Measurements from ENCODE around the gene TNFRSF25. TPM values are rescaled to one million over a fixed set of nuclear protein-coding genes. Genes with fewer than 3 reads are reported as not detected.

TNFRSF25 gene
- polyA plus RNA-seq, 1 experiment: 3.3 TPM

GRCh38 chr1:6424000-6424565, 41.9 kb downstream of the TNFRSF25 start:
- ChIA-PET CTCF (interaction anchor here (1.1 to 3.1 kb wide), 12 partner anchors 8 to 71 kb away, joined by 3 to 25 read pairs (median 4); no protein-coding TSS in a partner anchor), POLR2A (no interaction called here)
- no peak for TF ChIP-seq CTCF (IDR thresholded peaks at IDR 0.05; ENCODE audit: insufficient read depth, low read depth, low read length)
- no peaks in the 10 kb centered on the region for H3K36me3 ChIP-seq (ENCODE audit: control insufficient read depth, insufficient read depth, low read length)
- H3K4me3 ChIP-seq (ENCODE audit: low read depth, low read length): no peak overlapping the region
- DNase-seq (ENCODE audit: low read depth): no peak
- H3K27me3 ChIP-seq (ENCODE audit: control insufficient read depth, insufficient read depth, low read length): peaks cover 49% of the 10 kb centered on the region

GRCh38 chr1:6423321-6423999, 42.5 kb downstream of the TNFRSF25 start:
- CTCF ChIA-PET: interaction anchor here (1.1 to 3.1 kb wide), 14 partner anchors 9 to 177 kb away, joined by 3 to 25 read pairs (median 4); no protein-coding TSS in a partner anchor
- Histone ChIP-seq H3K27me3 (ENCODE audit: control insufficient read depth, insufficient read depth, low read length) (peaks cover 53% of the 10 kb centered on the region), H3K4me3 (ENCODE audit: low read depth, low read length) (no peak overlapping the region), H3K36me3 (ENCODE audit: control insufficient read depth, insufficient read depth, low read length) (no peaks in the 10 kb centered on the region)
- DNase-seq (ENCODE audit: low read depth): no peak
- POLR2A ChIA-PET: no interaction called here
- peak; percentile 63 for TF ChIP-seq CTCF (IDR thresholded peaks at IDR 0.05; ENCODE audit: insufficient read depth, low read depth, low read length)

GRCh38 chr1:6421266-6421665, 44.7 kb downstream of the TNFRSF25 start:
- ChIA-PET CTCF (interaction anchor here (0.9 to 3.1 kb wide), 4 partner anchors 8 to 18 kb away, joined by 3 to 25 read pairs (median 4); no protein-coding TSS in a partner anchor), POLR2A (no interaction called here)

GRCh38 chr1:6420454-6421042, 45.4 kb downstream of the TNFRSF25 start:
- ChIA-PET POLR2A (no interaction called here), CTCF (interaction anchor here (0.5 to 4.3 kb wide), 5 partner anchors 10 to 176 kb away, joined by 3 to 24 read pairs (median 3); no protein-coding TSS in a partner anchor)
- peaks cover 62% of the 10 kb centered on the region for H3K27me3 ChIP-seq (ENCODE audit: control insufficient read depth, insufficient read depth, low read length)
- H3K36me3 ChIP-seq (ENCODE audit: control insufficient read depth, insufficient read depth, low read length): no peaks in the 10 kb centered on the region
- no peak for TF ChIP-seq CTCF (IDR thresholded peaks at IDR 0.05; ENCODE audit: insufficient read depth, low read depth, low read length)
- no peak for DNase-seq (ENCODE audit: low read depth)
- H3K4me3 ChIP-seq (ENCODE audit: low read depth, low read length): no peak overlapping the region

More at GRCh38 chr1:6421266-6421665, 44.7 kb downstream of the TNFRSF25 start:
- TF ChIP-seq CTCF (IDR thresholded peaks at IDR 0.05; ENCODE audit: insufficient read depth, low read depth, low read length): no peak
- no peak overlapping the region for H3K4me3 ChIP-seq (ENCODE audit: low read depth, low read length)
- H3K27me3 ChIP-seq (ENCODE audit: control insufficient read depth, insufficient read depth, low read length): peaks cover 67% of the 10 kb centered on the region
- no peaks in the 10 kb centered on the region for H3K36me3 ChIP-seq (ENCODE audit: control insufficient read depth, insufficient read depth, low read length)
- DNase-seq (ENCODE audit: low read depth): no peak

- H3K4me3 ChIP-seq (ENCODE audit: low read depth, low read length): peak within 1 kb of the TSS; percentile 21
- no peak for TF ChIP-seq CTCF (IDR thresholded peaks at IDR 0.05; ENCODE audit: insufficient read depth, low read depth, low read length)
- ChIA-PET CTCF (interaction anchor here (0.5 to 4.3 kb wide), 7 partner anchors 13 to 175 kb away, joined by 3 to 24 read pairs (median 3); no protein-coding TSS in a partner anchor), POLR2A (no interaction called here)
- no peaks in the 10 kb centered on the region for H3K36me3 ChIP-seq (ENCODE audit: control insufficient read depth, insufficient read depth, low read length)
- peaks cover 61% of the 10 kb centered on the region for H3K27me3 ChIP-seq (ENCODE audit: control insufficient read depth, insufficient read depth, low read length)
- no peak for DNase-seq (ENCODE audit: low read depth)
Observed at GRCh38 chr1:6419804-6420453, 46.0 kb downstream of the TNFRSF25 start, which contains the start of gene HES2. Gene HES2 (minus strand): TSS chr1:6419919. CDS start chr1:6419820, 99 bp downstream.
